ENCODE measurements around the gene SP7.

GRCh38 chr12:53340398-53340797 lies 4.2 kb upstream of the SP7 start:
- TF ChIP-seq CTCF (conservative IDR thresholded peaks at IDR 0.05) (no peak), ZFX (IDR thresholded peaks at IDR 0.05) (no peak)
